GM13977 (cell line): Measurements from ENCODE around the gene ELOVL6.

Experiments used
- DNase-seq: peaks from one replicate; pipeline ENCODE4 v3.0.0; 2012; ENCODE audit warnings: low spot score
- CTCF ChIP-seq: IDR thresholded peaks from 2 replicates; pipeline ENCODE4 v1.5.1; 2012; ENCODE audit warnings: mild to moderate bottlenecking, control low read depth; ENCODE audit not compliant: insufficient read depth; ENCODE audit errors: extremely low read depth, missing control alignments
- in situ Hi-C: fragments of 300-500 bp; cut with MboI; formaldehyde crosslinking; loops from one replicate; pipeline ENCODE4 v1.12.0; 2022; ENCODE audit warnings: low sequenced_read_pairs, low pct_unique_long_range_greater_than_20kb, mixed read lengths, inconsistent platforms; ENCODE audit not compliant: unreplicated experiment

ELOVL6 gene

GRCh38 chr4:110020646-110021443, 177.6 kb downstream of the ELOVL6 start:
- DNase-seq: no peak
- no peak for TF ChIP-seq CTCF
- in situ Hi-C loops: loop anchor here (25.0 kb wide), 1 partner anchor 316 kb away; no protein-coding TSS in a partner anchor

GRCh38 chr4:110020139-110020538, 178.3 kb downstream of the ELOVL6 start:
- TF ChIP-seq CTCF: no peak
- DNase-seq: no peak
- in situ Hi-C loops: loop anchor here (25.0 kb wide), 1 partner anchor 317 kb away; no protein-coding TSS in a partner anchor

GRCh38 chr4:110019153-110019552, 179.3 kb downstream of the ELOVL6 start:
- in situ Hi-C loops: loop anchor here (25.0 kb wide), 1 partner anchor 318 kb away; no protein-coding TSS in a partner anchor
- no peak for TF ChIP-seq CTCF
- DNase-seq: no peak

- in situ Hi-C loops: loop anchor here (25.0 kb wide), 1 partner anchor 323 kb away; no protein-coding TSS in a partner anchor
- no peak for TF ChIP-seq CTCF
- no peak for DNase-seq
Observed at GRCh38 chr4:110014233-110014632, 184.2 kb downstream of the ELOVL6 start.

- in situ Hi-C loops: loop anchor here (25.0 kb wide), 1 partner anchor 324 kb away; no protein-coding TSS in a partner anchor
- TF ChIP-seq CTCF: no peak
- DNase-seq: no peak
Observed at GRCh38 chr4:110012917-110013316, 185.5 kb downstream of the ELOVL6 start.

GRCh38 chr4:110010797-110011196, 187.6 kb downstream of the ELOVL6 start:
- in situ Hi-C loops: loop anchor here (25.0 kb wide), 1 partner anchor 327 kb away; no protein-coding TSS in a partner anchor
- no peak for DNase-seq
- TF ChIP-seq CTCF: no peak
